Frontal cortex (tissue), 4 donors: ENCODE measurements around the gene MGAT5B. TPM values are rescaled to one million over a fixed set of nuclear protein-coding genes. Genes with fewer than 3 reads are reported as not detected.

Experiments used
- DNase-seq, 2 donors: peaks; one replicate each; pipeline ENCODE4 v3.0.0; 2012; ENCODE audit warnings: low spot score in 2 of 2
- FAIRE-seq: peaks from 2 replicates; lab custom pipeline; 2012; peaks lifted over from hg19 to GRCh38; lab: Jason Lieb, UNC
- total RNA-seq: library from RNA; depleted of rRNA; stranded (reverse); fragments of >200 nt; gene quantifications from one replicate; pipeline ENCODE4 v1.2.3, GENCODE V29; 2014
- donor health status: control.
- donor health status: control.
- donor health status: control.

Gene MGAT5B
- total RNA-seq, 1 donor from 2014 or later, result 16.3 TPM

DNA sequence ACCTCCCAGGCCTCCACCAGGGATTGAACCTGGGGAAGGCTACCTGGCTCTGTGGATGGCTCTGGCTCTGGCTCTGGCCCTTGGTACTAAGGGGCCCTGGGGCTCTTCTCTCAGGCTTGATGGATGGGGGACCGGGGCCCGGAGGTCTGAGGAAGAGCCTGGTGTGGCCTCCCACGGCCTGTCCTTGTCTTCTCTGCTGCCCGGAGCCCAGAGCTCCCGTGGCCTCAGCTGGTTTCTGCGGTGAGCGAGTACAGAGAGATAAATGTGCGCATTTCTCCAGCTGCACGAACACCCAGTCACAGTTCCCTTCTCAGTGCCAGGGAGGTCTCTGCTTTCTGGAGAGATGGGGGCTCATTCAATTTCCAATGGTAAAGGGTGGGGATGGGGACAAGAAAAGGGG lies 9.2 kb downstream of the MGAT5B start:
- no peak for FAIRE-seq
- DNase-seq, result no peak

DNA sequence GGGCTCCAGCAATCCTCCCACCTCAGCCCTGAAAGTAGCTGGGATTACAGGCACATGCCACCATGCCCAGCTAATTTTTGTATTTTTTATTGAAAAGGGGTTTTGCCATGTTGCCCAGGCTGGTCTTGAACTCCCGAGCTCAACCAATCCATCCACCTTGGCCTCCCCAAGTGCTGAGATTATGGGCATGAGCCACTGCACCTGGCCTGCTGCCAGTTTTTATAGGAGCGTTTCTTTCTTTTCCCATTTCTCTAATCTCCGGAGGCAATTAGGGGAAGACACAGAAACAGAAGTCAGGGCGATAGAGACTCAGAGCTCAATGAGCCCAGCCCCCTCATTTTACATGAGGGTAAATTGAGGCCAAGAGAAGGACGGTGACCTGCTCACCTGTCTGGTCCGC lies 10.4 kb downstream of the MGAT5B start:
- FAIRE-seq, result no peak

DNA sequence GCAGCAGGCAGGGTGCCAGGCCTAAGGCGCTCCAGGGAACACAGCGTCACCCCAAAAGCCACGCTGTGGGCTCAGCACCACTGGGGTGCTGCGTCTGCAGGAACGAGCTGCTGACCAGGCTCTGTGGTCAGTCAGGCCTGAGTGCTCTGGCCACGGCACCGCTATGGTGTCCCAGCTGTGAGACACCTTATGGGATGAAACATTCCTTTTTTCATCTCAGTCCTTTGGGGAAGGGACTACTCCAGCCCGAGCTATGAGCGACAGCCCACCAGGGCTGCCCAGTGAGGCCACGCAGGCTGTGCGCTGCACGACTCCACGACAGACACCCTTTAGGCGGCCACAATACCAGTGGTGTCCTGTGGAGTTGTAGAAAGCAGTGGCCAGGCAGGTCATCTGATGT lies 11.1 kb downstream of the MGAT5B start:
- no peak for FAIRE-seq
- DNase-seq, result no peak

More for the DNA sequence above, 10.4 kb downstream of the MGAT5B start:
- DNase-seq, result no peak

DNA sequence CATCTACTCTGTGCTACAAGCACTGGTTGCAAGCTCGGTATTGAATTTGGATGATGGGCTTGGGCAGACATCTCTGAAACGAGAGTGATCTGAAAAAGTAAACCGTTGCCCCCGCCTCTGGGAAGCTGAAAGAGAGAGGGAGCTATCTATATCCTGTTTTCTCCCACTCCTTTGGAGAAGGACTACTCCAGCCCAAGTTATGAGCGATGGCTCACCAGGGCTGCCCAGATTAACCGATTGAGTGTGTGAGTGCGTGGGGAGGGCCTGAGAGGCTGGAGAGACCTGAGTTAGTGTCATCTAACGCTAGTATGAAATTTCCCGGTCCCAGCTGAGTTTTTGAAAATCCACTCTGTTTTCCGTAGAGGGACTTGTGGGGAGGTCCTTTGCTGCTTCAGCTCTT lies 11.5 kb downstream of the MGAT5B start:
- FAIRE-seq (no peak), DNase-seq (no peak)

DNA sequence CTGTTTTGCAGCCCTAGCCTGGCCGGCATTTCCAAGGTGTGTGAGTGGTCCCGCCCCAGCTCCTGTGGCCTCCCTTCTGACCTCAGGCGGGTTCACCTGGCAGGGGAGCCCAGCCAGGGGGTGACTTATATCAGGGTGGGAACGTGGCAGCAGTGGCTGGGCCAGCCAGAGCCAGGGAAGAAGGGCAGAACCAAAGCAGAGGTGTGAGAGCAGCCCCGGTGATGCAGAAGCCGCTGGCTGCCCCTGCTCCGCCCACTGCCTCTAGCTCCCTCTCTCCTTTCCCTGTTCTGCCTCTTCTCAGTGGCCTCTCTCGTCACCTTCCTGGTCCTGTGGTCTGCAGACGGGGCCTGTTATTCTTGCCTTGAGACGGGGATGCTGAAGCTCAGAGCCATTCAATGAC lies 12.1 kb downstream of the MGAT5B start:
- no peak for FAIRE-seq
- DNase-seq, result no peak

DNA sequence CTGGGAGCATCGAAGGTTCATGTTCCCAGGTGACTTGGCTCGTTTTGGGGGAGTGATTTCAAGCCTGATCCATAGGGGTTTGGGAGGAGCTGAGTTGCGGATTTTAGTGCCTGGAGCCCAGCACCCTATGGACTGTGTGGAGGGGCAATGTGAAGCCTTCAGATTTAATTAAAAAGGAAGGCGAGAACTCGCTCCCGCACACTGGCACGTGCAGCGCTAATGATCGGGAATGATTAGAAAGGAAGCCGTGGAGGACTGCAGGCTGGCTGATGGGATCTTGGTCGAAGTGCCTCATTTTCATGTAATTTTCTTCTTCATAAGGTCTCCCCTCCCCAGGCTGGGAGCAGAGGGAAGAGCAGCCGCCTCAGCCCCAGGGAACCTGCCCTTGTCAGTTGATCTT lies 12.8 kb downstream of the MGAT5B start:
- no peak for DNase-seq
- FAIRE-seq, result no peak

DNA sequence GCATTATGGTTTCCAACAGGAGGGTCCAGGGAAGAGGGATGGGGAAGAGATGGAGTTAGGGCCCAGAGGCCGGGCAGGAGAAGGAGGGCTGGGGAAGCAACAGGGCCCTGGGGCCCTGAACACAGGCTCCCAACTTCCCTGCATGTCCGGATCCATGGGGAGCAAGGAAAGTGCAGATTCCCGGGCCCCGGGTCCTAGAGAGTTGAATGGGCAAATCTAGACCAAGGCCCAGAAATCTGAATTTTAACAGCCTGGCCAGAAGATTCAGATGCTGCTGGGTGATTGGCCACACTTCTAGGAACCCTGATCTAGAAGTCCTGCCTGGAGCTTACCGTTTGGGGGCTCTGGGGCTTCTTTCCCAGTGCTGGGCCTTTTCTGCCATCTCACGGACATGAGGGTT lies 13.2 kb downstream of the MGAT5B start:
- no peak for FAIRE-seq
- no peak for DNase-seq

DNA sequence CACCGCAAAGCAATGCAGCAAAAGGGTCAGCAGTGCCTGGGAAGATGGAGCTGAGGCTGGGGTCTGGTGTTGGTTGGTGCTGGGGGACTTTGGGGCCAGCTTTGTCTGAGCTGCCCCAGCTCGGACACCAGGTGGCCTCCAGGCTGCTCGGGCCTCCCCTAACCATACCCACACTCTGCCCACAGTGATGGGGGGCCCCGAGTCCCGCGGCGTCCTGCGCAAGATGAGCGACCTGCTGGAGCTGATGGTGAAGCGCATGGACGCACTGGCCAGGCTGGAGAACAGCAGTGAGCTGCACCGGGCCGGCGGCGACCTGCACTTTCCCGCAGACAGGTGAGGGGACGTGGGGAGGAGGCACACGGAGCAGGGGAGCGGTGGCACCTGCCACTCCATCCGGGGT lies 13.8 kb downstream of the MGAT5B start:
- DNase-seq (no peak), FAIRE-seq (no peak)

DNA sequence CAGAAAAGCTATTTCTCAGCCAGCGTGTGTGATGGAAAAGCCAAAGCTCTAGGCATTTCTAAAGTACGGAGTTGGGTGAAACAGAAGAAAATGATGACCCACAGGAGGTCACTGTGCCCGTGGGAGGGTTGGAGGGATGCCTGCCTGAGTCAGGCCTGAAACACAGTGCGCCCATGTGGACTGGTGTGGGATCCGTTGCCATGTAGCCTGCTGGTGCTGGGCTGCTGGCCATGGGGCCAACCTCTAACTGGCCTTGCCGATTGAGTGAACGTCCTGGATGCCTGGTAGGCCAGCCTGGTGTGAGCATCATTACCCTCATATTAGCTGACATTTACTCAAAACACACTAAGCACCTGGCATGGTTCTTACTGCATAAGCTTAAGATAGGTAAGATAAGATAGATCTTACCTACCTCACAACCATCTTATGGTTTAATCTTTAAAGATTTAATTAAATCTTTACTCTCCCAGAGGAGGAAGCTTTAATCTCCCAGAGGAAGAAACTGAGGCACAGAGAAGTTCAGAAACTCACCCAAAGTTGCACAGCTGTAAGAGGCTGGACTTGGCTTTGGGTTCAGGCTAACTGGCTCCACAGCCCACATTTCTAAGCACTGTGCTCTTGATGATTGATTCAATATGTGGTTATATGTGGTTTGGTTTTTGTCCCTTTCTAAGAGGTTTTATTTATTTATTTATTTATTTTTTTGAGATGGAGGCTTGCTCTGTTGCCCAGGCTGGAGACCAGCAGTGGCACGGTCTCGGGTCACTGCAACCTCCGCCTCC lies 15.7 kb downstream of the MGAT5B start:
- FAIRE-seq (no peak), DNase-seq (no peak)

DNA sequence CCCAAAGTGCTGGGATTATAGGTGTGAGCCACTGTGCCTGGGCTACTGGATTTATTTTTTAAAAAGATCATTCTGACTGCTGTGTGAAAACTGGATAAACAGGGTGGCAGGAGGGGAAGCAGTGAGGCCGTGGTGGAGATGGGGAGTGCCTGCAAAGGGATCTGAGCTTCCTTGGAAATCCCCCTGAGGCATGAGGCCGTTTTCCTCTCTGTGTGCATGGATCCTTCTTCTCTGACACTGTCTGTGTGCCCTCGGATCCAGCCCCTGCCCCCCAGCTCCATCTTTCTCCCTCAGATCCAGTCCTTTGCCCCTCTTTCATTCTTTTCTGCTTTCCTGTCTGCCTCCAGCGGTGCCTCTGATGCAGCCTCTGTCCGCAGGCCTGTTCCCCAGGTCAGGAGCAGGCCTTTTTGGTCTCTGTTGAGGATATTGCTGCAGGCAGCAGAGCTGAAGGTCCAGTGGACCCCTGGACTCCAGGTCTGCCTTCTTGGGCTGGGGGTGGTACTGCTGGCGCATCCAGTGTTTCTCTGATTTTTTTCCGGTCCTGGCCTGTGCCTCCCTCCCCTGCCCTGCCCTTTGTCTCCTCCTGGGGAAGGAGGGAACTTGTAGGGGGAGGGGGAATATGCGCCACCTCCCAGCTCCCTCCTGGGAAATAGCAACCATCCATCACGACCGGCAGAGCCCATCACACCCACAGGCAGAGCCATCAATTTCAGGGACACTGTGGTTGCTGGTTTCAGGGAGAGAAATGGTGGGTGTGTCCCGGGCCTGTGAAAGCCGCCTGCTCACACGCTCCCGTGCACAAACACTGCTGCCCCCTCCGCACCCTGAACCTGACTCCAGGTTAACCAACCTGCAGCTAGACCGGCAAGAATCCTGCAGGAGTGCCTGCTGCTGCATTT lies 17.0 kb downstream of the MGAT5B start:
- FAIRE-seq (no peak), DNase-seq (no peak)

DNA sequence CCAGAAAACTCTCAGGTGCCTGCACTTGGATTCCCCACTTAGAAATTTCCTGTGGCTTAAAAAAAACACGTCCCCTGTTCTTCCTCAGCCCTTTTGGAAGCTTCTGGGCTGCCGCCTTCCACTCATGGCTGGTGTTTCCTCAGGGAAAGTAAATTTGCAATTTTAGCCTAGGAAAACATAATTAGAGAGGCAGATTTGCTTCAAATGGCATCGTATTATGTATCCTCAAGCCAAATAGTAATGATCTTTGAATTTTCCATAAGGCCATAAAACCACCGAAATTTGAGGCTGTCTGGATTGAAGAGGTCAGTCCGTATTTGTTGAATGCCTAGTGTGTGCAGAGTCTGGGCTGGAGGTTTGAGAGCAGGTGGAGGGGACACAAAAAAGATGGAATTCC lies 17.7 kb downstream of the MGAT5B start:
- FAIRE-seq, result no peak
- DNase-seq, result no peak

DNA sequence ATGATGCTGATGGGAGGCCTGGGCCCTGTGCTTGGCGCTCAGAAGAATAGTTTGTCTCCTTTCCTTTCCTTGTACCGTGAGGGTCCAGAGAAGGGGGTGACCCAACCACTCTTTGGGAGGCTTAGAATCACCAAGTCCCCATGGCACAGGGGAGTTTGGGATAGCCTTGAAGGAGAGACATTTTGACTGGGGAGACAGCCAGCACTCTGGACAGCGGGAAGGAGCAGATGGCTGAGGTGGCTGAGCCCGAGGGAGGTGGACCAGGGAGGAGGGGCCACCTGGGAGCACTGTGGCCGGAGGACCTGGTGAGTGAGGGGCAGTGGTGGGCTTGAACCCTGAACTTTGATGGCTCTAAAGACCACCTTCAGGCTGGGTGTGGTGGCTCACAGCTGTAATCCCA lies 18.2 kb downstream of the MGAT5B start:
- FAIRE-seq, result no peak
- DNase-seq, result no peak

DNA sequence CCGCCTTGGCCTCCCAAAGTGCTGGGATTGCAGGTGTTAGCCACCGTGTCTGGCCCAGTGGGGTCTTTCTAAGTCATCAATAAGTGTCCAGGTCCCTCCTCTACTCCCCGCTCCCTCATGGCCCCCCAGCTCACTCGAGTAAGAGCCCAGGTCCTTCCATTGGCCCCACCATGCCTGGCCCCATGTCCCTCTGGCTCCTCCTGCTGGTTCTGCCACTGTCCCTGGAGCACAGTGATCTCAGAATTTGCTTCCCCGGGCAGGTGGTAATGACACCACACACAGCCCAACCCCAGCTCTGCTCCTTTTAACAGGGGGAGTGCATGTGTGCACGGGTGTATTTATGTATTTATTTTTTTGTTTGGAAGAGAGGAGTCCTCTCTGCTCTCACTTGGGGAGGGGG lies 19.6 kb downstream of the MGAT5B start:
- FAIRE-seq (no peak), DNase-seq (no peak)

DNA sequence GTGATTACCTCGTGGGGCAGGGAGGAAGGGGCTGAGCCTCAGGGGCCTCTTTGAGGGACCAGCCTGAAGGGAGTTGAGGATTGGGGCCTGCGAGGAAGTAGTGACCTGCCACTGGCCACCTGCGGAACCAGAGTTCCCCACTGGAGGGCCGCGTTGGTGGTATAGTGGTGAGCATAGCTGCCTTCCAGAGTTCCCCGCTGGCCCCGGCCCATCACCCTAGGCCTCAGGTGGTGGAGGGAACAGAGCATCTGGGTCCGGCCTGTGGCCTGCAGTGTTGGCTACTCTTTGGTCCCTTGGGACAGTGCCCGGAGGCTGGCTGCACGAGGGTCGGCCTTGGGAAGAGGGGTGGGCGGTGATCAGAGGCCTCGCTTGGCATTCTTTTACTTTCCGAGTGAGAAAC lies 20.5 kb downstream of the MGAT5B start:
- no peak for DNase-seq
- FAIRE-seq, result no peak

DNA sequence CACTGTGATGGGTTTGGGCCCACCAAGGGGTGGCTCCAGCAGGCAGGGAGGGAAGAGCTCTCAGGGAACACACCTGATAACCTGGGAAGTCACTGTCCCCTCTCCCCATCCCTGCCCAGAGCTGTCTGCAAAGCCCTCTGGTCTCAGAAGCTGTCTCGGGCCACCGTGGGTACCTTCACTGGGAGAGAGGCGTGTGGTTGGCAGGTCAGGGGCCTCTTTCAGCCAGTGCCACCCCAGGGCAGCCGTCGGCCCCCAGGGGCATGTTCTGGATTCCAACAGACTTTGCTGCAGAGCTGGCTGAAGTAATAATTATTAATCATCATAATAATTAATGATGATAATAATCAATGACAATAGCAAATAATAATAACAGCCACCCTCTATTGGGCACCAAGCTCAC lies 21.1 kb downstream of the MGAT5B start:
- FAIRE-seq (no peak), DNase-seq (no peak)

DNA sequence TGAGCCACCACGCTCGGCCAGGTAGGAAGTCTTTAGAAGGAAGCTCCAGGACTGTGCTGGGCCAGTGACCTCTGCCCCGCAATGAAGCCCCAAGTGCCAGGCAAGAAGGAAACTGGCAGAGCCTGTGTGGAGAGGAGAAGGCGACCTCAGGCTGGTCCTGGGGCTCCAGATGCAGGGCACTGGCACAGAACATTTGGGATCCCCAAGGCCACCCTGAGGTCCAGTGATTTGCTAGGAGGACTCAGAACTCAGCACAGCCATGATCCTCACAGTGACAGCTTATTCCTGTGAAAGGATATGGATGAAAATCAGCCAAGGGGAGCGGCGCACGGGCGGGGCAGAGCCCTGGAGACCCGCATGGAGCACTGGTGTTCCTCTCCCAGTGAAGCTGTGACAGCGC lies 24.1 kb downstream of the MGAT5B start:
- no peak for FAIRE-seq
- DNase-seq, result no peak

DNA sequence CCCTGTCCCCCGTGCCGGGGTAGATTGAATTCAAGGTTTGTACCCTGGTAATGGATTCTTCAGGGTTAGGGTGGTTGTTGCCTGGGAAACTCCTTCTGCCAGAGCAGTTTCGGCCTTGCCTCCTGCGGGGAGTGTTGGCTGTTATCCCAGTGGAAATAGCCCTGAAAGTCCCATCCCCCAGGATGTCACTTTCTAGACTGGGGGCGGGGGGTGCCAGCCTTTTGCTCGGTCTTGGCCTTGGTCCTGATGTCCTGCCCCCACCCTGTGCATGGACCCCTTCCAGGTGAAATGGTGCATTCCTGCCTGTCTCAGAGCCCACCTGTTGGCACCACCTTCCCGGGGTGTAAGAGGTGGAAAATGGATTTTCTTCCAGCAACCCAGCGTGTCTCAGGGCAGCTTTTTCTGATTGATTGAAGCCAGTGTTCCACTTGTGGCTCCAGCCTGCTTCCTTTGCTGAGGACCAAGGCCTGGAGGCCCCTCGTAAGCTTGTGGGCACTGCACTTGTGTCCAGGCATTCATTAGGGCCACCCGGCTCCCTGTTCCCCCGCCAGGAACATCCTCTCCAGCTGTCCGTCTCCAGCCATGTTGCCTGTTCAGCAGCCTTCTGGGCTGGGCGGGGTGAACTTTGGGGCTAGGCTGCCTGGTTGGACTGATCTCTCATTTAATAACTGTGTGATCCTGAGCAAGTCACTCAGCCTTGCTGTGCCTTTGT lies 25.6 kb downstream of the MGAT5B start:
- no peak for FAIRE-seq
- no peak for DNase-seq

DNA sequence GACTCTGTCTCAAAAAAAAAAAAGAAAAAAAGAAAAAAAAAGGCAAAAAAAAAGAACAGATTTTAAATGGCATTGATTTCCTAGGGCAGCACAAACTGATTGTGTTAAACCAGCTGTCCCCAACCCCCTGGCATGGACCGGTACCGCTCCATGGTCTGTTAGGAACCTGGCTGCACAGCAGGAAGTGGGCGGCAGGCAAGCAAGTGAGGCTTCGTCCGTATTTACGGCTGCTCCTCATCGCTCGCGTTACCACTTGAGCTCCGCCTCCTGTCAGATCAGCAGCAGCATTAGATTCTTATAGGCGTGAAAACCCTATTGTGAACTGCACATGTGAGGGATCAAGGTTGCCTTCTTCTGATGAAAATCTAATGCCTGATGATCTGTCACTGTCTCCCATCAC lies 26.6 kb downstream of the MGAT5B start:
- DNase-seq (no peak), FAIRE-seq (no peak)

DNA sequence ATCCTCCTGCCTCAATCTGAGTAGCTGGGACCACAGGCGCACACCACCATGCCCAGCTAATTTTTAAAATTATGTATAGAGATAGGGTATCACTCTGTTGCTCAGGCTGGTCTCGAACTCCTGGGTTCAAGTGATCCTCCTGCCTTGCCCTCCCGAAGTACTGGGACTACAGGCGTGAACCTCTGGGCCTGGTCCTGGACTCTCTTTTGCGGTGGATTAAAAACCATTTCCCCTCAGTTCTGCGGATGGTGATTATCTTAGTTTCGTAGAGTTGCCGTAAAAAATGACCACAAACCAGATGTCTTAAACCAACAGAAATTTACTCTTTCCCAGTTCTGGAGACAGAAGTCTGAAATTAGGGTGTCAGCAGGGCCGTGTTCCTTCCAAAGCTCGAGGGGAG lies 28.8 kb downstream of the MGAT5B start:
- FAIRE-seq, result no peak

DNA sequence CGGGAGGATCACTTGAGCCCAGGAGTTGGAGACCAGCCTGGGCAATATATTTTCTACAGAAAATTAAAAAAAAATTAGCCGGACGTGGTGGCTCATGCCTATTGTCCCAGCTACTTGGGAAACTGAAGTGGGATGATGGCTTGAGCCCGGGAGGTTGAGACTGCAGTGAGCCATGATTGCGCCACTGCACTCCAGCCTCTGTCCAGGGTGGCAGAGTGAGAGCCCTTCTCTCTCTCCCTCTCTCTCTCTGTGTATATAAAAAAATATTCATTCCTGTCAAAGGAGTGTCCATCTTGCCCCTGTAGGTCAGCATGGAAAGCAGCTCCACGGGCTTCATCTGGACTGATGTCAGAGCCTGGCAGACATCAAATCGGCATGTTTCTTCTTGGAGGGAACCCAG lies 31.2 kb downstream of the MGAT5B start:
- no peak for FAIRE-seq
- no peak for DNase-seq

More for the DNA sequence above, 28.8 kb downstream of the MGAT5B start:
- DNase-seq, result no peak

DNA sequence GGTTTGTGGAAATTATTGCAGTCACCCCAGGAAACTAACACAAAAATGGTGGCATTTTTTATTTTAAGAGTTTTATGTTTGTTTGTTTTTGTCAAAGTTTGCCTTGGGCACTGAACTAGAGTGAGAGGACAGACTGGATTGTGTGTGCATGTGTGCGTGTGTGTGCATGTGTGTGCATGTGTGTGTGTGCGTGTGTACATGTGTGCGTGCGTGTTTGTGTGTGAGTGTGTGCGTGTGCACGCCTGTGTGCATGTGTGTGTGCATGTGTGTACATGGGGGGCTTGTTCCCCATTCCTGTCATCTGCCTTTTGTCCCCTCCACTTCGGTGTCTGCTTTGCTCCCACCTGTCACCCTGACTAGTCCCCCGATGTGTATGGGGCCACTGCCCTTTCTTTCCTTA lies 32.5 kb downstream of the MGAT5B start:
- FAIRE-seq, result no peak
- DNase-seq, result no peak
